GM12878 (cell line): ENCODE results near the gene CAMK2B. TPM values are rescaled to one million over a fixed set of nuclear protein-coding genes. Genes with fewer than 3 reads are reported as not detected.

Experiments used
- ATAC-seq: fragments of 200-7000 bp; cut with Tn5 transposase; 3 replicates; pipeline ENCODE4 v1.9.1; 2020; ENCODE audit warnings: mild to moderate bottlenecking, moderate library complexity
- BruUV-seq: library from RNA; stranded (reverse); fragments of 400-500 nt; replicated peaks from 2 replicates; lab custom pipeline; 2021; lab: Mats Ljungman, UMichigan
- CTCF ChIA-PET: fragments of 300-600 bp; sonication (Branson Sonifier 250); formaldehyde crosslinking; extraction: SDS; loops from one replicate; lab custom pipeline; 2021; ENCODE audit warnings: inconsistent platforms; lab: Yijun Ruan, JAX
- POLR2A ChIA-PET: fragments of 350-600 bp; formaldehyde crosslinking; extraction: SDS; loops from one replicate; lab custom pipeline; 2021; ENCODE audit warnings: inconsistent platforms; lab: Charles Lee
- RAD21 ChIA-PET: fragments of 300-600 bp; sonication (Branson Sonifier 250); formaldehyde crosslinking; loops from one replicate; lab custom pipeline; 2023; ENCODE audit warnings: antibody characterized with exemption; ENCODE audit not compliant: unreplicated experiment; lab: Charles Lee
- SMC1A ChIA-PET: fragments of 300-600 bp; sonication (Branson Sonifier 250); formaldehyde crosslinking; loops from one replicate; lab custom pipeline; 2023; ENCODE audit not compliant: unreplicated experiment, uncharacterized antibody; lab: Charles Lee
- DNase-seq: peaks from one replicate; pipeline ENCODE4 v3.0.0-alpha.2; 2011; ENCODE audit warnings: low read depth, low spot score
- FAIRE-seq: peaks from 3 replicates; lab custom pipeline; 2011; peaks lifted over from hg19 to GRCh38; lab: Jason Lieb, UNC
- H2AFZ ChIP-seq: 2 replicates; pipeline ENCODE4 v1.6.0; 2011; ENCODE audit warnings: low read depth, low read length, control low read depth; ENCODE audit not compliant: control insufficient read depth
- H3K27ac ChIP-seq: 2 replicates; pipeline ENCODE4 v1.5.1; 2011; ENCODE audit warnings: control low read depth; ENCODE audit not compliant: control insufficient read depth, insufficient read depth
- H3K27me3 ChIP-seq, 2 experiments: replicated peaks in 1 of 2; 2 replicates each; pipeline versions ENCODE4 v1.6.0 to v1.6.1; 2011; ENCODE audit warnings: low read length in 1 of 2; ENCODE audit not compliant: control insufficient read depth in 2 of 2, insufficient read depth in 2 of 2
- H3K36me3 ChIP-seq, 2 experiments: 2 replicates each; pipeline ENCODE4 v1.5.1; 2011; ENCODE audit warnings: low read length in 1 of 2; ENCODE audit not compliant: control insufficient read depth in 2 of 2, insufficient read depth in 2 of 2
- H3K4me1 ChIP-seq: 2 replicates; pipeline ENCODE4 v1.6.1; 2011; ENCODE audit warnings: mild to moderate bottlenecking, low read length, moderate library complexity, mixed read lengths; ENCODE audit not compliant: control insufficient read depth, insufficient read depth
- H3K4me2 ChIP-seq: 2 replicates; pipeline ENCODE4 v1.6.0; 2011; ENCODE audit warnings: control low read depth; ENCODE audit not compliant: control insufficient read depth, insufficient read depth
- H3K4me3 ChIP-seq: fragments of 200-600 bp; sonication (generic); 2 replicates; pipeline ENCODE4 v1.5.1; 2016
- H3K79me2 ChIP-seq: 2 replicates; pipeline ENCODE4 v1.6.0; 2011; ENCODE audit warnings: low read length; ENCODE audit not compliant: control insufficient read depth, insufficient read depth
- H3K9ac ChIP-seq: 2 replicates; pipeline ENCODE4 v1.8.0; 2011; ENCODE audit warnings: low read length, control low read depth, mixed read lengths; ENCODE audit not compliant: control insufficient read depth, insufficient read depth
- H3K9me3 ChIP-seq: replicated peaks from 3 replicates; pipeline ENCODE4 v1.5.1; 2011; ENCODE audit warnings: mild to moderate bottlenecking, low read length; ENCODE audit not compliant: control insufficient read depth, insufficient read depth
- H4K20me1 ChIP-seq: 2 replicates; pipeline ENCODE4 v1.6.0; 2011; ENCODE audit not compliant: control insufficient read depth, insufficient read depth
- ASH2L ChIP-seq: fragments of 300-600, 200-600 bp; sonication (generic); IDR thresholded peaks from 2 replicates; pipeline ENCODE4 v1.6.1; 2017; ENCODE audit warnings: low read depth, mild to moderate bottlenecking, borderline replicate concordance
- CBX5 ChIP-seq: sonication (generic); IDR thresholded peaks from 2 replicates; pipeline ENCODE4 v1.6.1; 2016; ENCODE audit warnings: low read depth, moderate library complexity, mild to moderate bottlenecking, inconsistent platforms
- CEBPB ChIP-seq, 2 experiments: fragments of 150-350 bp in 1 of 2; IDR thresholded peaks; 2 replicates each; pipeline ENCODE4 v1.6.1; 2012 to 2014; ENCODE audit warnings: low read depth in 2 of 2, low read length in 2 of 2, borderline replicate concordance in 1 of 2, inconsistent platforms in 1 of 2
- CREM ChIP-seq: IDR thresholded peaks from 2 replicates; pipeline ENCODE4 v1.6.1; 2014; ENCODE audit warnings: antibody characterized with exemption, low read depth
- JUNB ChIP-seq: IDR thresholded peaks from 2 replicates; pipeline ENCODE4 v1.6.1; 2016; ENCODE audit warnings: antibody characterized with exemption, mild to moderate bottlenecking
- RBBP5 ChIP-seq: fragments of 200-600 bp; sonication (generic); conservative IDR thresholded peaks from 2 replicates; pipeline ENCODE4 v1.6.1; 2016
- TAF1 ChIP-seq: IDR thresholded peaks from 2 replicates; pipeline ENCODE4 v1.6.1; 2011; ENCODE audit warnings: mild to moderate bottlenecking, low read depth, low read length, borderline replicate concordance
- WGBS: methylation state at CpG from one replicate; pipeline ENCODE4 v1.1.6; 2016; ENCODE audit warnings: low lambda C conversion rate; ENCODE audit not compliant: insufficient replicate concordance, insufficient coverage; ENCODE audit errors: missing lambda C conversion rate; 5-methylcytosine and 5-hydroxymethylcytosine counted together
- in situ Hi-C: fragments of 300-500 bp; cut with MboI; formaldehyde crosslinking; loops from 9 replicates; pipeline ENCODE4 v1.14.3; 2018; ENCODE audit warnings: mixed read lengths
- intact Hi-C: fragments of 100-400 bp; cut with micrococcal nuclease; formaldehyde crosslinking; loops from one replicate; pipeline ENCODE4 v1.14.2; 2022; ENCODE audit not compliant: unreplicated experiment
- polyA plus RNA-seq, 11 experiments: library from polyadenylated mRNA; depleted of rRNA in 4 of 11; unstranded in 6 of 11; stranded (reverse) in 5 of 11; fragments of >200 nt; fragmentation: Nextera tagmentation in 4 of 11; fragmentation: Illumina TruSeq in 1 of 11; extraction: Ambion mirVana in 4 of 11; extraction: Trizol in 1 of 11; gene quantifications; 1 replicate in 1 of 11; 2 replicates in 10 of 11; pipeline versions ENCODE4 v1.2.1 to v1.2.3, GENCODE V29; 2011 to 2016; ENCODE audit warnings: inconsistent platforms in 2 of 11, missing spikeins in 2 of 11, low read depth in 1 of 11
- total RNA-seq, 4 experiments: library from RNA; depleted of rRNA in 3 of 4; stranded (reverse); fragments of >200 nt in 3 of 4; fragmentation: Illumina TruSeq in 1 of 4; extraction: Trizol in 1 of 4; gene quantifications; 2 replicates each; pipeline versions ENCODE4 v1.2.1 to v1.2.3, GENCODE V29; 2013 to 2021
- TF ChIP-seq, protein P1 (sequence below): fragments of 450-650 bp; IDR thresholded peaks from 2 replicates; pipeline ENCODE4 v1.6.1; 2018; ENCODE audit warnings: borderline replicate concordance, mild to moderate bottlenecking; ENCODE audit not compliant: partially characterized antibody
- TF ChIP-seq, protein P2 (sequence below): fragments of 450-650 bp; IDR thresholded peaks from 2 replicates; pipeline ENCODE4 v1.6.1; 2017; ENCODE audit warnings: mild to moderate bottlenecking, low read depth, inconsistent platforms; ENCODE audit not compliant: poor library complexity, severe bottlenecking

The CAMK2B gene
- total and polyA plus RNA-seq, 10 of the 15 experiments (the other 5 are each of a cell fraction or from before 2014, with no cell fraction given), result 0.06 to 0.23 (median 0.11) TPM; not detected in 5

DNA sequence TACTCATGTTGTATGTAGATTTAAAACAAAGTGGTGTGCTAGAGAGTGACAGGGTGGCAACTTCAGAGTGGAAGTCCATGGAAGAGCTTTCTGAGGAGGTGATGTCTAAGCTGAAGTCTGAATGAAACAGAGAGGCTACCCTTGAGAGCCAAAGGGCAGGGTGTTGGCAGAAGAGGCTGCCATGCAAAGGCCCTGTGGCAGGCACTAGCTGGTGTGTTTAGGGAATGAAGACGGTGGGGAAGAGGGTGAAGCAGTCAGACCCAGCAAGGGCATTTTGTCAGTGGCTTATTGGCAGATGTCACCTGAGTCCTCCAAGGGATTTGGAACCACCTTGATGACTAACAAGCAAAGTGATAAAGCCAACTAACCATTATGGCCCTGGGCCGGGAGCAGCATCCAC lies 3.7 kb upstream of the CAMK2B start:
- ChIA-PET SMC1A (interaction anchor here (1.4 kb wide), 1 partner anchor 30 kb away, joined by 3 read pairs; no protein-coding TSS in a partner anchor), RAD21 (no interaction called here), POLR2A (no interaction called here), CTCF (no interaction called here)
- Histone ChIP-seq H3K79me2 (no peaks in the 10 kb centered on the region), H3K9me3 (no peaks in the 10 kb centered on the region), H3K4me3 (no peak overlapping the region), H3K9ac (no peak overlapping the region), H3K4me2 (no peak overlapping the region), H4K20me1 (no peaks in the 10 kb centered on the region), H3K36me3 (no peaks in the 10 kb centered on the region), H3K27me3 (peaks cover 3 to 7% of the 10 kb centered on the region in 2 experiments; a peak in 3 of 4 replicates), H3K4me1 (no peaks in the 10 kb centered on the region), H2AFZ (no peak overlapping the region), H3K27ac (no peak overlapping the region)
- 56% methylated on average over 2 of the region's 2 CpGs for WGBS
- ATAC-seq, result no peak
- in situ Hi-C loops, result no loop called here
- TF ChIP-seq, protein P1, sequence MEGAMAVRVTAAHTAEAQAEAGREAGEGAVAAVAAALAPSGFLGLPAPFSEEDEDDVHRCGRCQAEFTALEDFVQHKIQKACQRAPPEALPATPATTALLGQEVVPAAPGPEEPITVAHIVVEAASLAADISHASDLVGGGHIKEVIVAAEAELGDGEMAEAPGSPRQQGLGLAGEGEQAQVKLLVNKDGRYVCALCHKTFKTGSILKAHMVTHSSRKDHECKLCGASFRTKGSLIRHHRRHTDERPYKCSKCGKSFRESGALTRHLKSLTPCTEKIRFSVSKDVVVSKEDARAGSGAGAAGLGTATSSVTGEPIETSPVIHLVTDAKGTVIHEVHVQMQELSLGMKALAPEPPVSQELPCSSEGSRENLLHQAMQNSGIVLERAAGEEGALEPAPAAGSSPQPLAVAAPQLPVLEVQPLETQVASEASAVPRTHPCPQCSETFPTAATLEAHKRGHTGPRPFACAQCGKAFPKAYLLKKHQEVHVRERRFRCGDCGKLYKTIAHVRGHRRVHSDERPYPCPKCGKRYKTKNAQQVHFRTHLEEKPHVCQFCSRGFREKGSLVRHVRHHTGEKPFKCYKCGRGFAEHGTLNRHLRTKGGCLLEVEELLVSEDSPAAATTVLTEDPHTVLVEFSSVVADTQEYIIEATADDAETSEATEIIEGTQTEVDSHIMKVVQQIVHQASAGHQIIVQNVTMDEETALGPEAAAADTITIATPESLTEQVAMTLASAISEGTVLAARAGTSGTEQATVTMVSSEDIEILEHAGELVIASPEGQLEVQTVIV, result no peak
- TF ChIP-seq TAF1 (no peak), CEBPB (IDR thresholded peaks at IDR 0.05; ENCODE audit: borderline replicate concordance in 1 of 2, low read depth in 2 of 2, low read length in 2 of 2) (no peak), CBX5 (no peak), CREM (no peak), ASH2L (no peak), JUNB (no peak), RBBP5 (no peak)
- TF ChIP-seq, protein P2, sequence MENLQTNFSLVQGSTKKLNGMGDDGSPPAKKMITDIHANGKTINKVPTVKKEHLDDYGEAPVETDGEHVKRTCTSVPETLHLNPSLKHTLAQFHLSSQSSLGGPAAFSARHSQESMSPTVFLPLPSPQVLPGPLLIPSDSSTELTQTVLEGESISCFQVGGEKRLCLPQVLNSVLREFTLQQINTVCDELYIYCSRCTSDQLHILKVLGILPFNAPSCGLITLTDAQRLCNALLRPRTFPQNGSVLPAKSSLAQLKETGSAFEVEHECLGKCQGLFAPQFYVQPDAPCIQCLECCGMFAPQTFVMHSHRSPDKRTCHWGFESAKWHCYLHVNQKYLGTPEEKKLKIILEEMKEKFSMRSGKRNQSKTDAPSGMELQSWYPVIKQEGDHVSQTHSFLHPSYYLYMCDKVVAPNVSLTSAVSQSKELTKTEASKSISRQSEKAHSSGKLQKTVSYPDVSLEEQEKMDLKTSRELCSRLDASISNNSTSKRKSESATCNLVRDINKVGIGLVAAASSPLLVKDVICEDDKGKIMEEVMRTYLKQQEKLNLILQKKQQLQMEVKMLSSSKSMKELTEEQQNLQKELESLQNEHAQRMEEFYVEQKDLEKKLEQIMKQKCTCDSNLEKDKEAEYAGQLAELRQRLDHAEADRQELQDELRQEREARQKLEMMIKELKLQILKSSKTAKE, result no peak
- DNase-seq, result no peak
- FAIRE-seq, result no peak
- intact Hi-C loops, result no loop called here
- BruUV-seq, result no TSS peak
